K562 (cell line): ENCODE data around the gene CACNA1C. TPM values are rescaled to one million over a fixed set of nuclear protein-coding genes. Genes with fewer than 3 reads are reported as not detected.

Experiments used
- ATAC-seq: fragments of 200-7000 bp; cut with Tn5 transposase; 3 replicates; pipeline ENCODE4 v1.9.1; 2020; ENCODE audit warnings: moderate library complexity
- BruUV-seq: library from RNA; stranded (reverse); fragments of 400-500 nt; replicated peaks from 2 replicates; lab custom pipeline; 2021; lab: Mats Ljungman, UMichigan
- CTCF ChIA-PET: fragments of 300-600 bp; formaldehyde crosslinking; extraction: SDS; loops from one replicate; lab custom pipeline; 2021; ENCODE audit warnings: low intra/inter-chr PET ratio; lab: Yijun Ruan, JAX
- POLR2A ChIA-PET: fragments of 300-600, 350-650 bp; sonication (Branson Sonifier 250); formaldehyde crosslinking; extraction: SDS; loops from one replicate; lab custom pipeline; 2021; ENCODE audit warnings: antibody characterized with exemption, inconsistent platforms; lab: Yijun Ruan, JAX
- DNase-seq, 4 experiments: peaks; one replicate each; pipeline versions ENCODE4 v3.0.0 to v3.0.0-alpha.2; 2011 to 2018; ENCODE audit warnings: low spot score in 3 of 4, mixed read lengths in 3 of 4; ENCODE audit errors: extremely low read depth in 1 of 4
- FAIRE-seq: peaks from 2 replicates; lab custom pipeline; 2011; peaks lifted over from hg19 to GRCh38; lab: Jason Lieb, UNC
- H2AFZ ChIP-seq: 2 replicates; pipeline ENCODE4 v1.6.0; 2011; ENCODE audit warnings: low read depth, low read length, control low read depth, inconsistent platforms
- H3K27ac ChIP-seq: fragments of 200-600 bp; 3 replicates; pipeline ENCODE4 v1.8.0; 2011; ENCODE audit warnings: low read depth, mild to moderate bottlenecking, control low read depth, inconsistent platforms, low read length, moderate library complexity, mixed read lengths; ENCODE audit errors: extremely low read depth
- H3K27me3 ChIP-seq, 2 experiments: fragments of 300-600 bp in 1 of 2; 2 replicates in 1 of 2; 3 replicates in 1 of 2; pipeline versions ENCODE4 v1.6.0 to v1.8.0; 2011; ENCODE audit warnings: inconsistent platforms in 2 of 2, low read length in 2 of 2, mild to moderate bottlenecking in 1 of 2, mixed read lengths in 1 of 2, moderate library complexity in 1 of 2; ENCODE audit not compliant: control insufficient read depth in 2 of 2, insufficient read depth in 2 of 2
- H3K36me3 ChIP-seq: fragments of 300-600 bp; 3 replicates; pipeline ENCODE4 v1.8.0; 2011; ENCODE audit warnings: mild to moderate bottlenecking, low read length, inconsistent platforms; ENCODE audit not compliant: control insufficient read depth, insufficient read depth
- H3K4me1 ChIP-seq, 2 experiments: fragments of 200-600 bp in 1 of 2; replicated peaks in 1 of 2; 2 replicates in 1 of 2; 3 replicates in 1 of 2; pipeline versions ENCODE4 v1.5.1 to v1.8.0; 2011; ENCODE audit warnings: inconsistent platforms in 2 of 2, low read length in 2 of 2, mild to moderate bottlenecking in 1 of 2, mixed read lengths in 1 of 2, moderate library complexity in 1 of 2; ENCODE audit not compliant: control insufficient read depth in 2 of 2, insufficient read depth in 2 of 2
- H3K4me2 ChIP-seq: 2 replicates; pipeline ENCODE4 v1.6.1; 2011; ENCODE audit warnings: low read length, control low read depth, inconsistent platforms, mixed read lengths; ENCODE audit not compliant: insufficient read depth
- H3K4me3 ChIP-seq: fragments of 200-600 bp; sonication (generic), shearing (Covaris generic); 2 replicates; pipeline ENCODE4 v1.5.1; 2016; ENCODE audit warnings: control low read depth, inconsistent platforms
- H3K79me2 ChIP-seq: fragments of 200-600 bp; 3 replicates; pipeline ENCODE4 v1.8.0; 2011; ENCODE audit warnings: low read length, inconsistent platforms; ENCODE audit not compliant: control insufficient read depth, insufficient read depth
- H3K9ac ChIP-seq, 2 experiments: 2 replicates each; pipeline versions ENCODE4 v1.6.0 to v1.6.1; 2011; ENCODE audit warnings: low read depth in 2 of 2, low read length in 2 of 2, control low read depth in 1 of 2, inconsistent platforms in 1 of 2, mild to moderate bottlenecking in 1 of 2, mixed read lengths in 1 of 2; ENCODE audit not compliant: insufficient read depth in 1 of 2
- H3K9me1 ChIP-seq: one replicate; pipeline ENCODE4 v1.6.0; 2011; ENCODE audit warnings: inconsistent platforms, mild to moderate bottlenecking, low read length, moderate library complexity; ENCODE audit not compliant: control insufficient read depth, insufficient read depth
- H3K9me3 ChIP-seq: replicated peaks from 2 replicates; pipeline ENCODE4 v1.5.1; 2011; ENCODE audit warnings: low read depth, low read length, inconsistent platforms; ENCODE audit not compliant: control insufficient read depth, insufficient read depth
- H4K20me1 ChIP-seq: replicated peaks from 2 replicates; pipeline ENCODE4 v1.6.1; 2011; ENCODE audit warnings: low read length, inconsistent platforms, mixed read lengths; ENCODE audit not compliant: control insufficient read depth, insufficient read depth
- DPF2 ChIP-seq: fragments of 450-650 bp; IDR thresholded peaks from 2 replicates; pipeline ENCODE4 v1.6.1; 2016
- FIP1L1 ChIP-seq: fragments of 200-400 bp; formaldehyde crosslinking; IDR thresholded peaks from 2 replicates; pipeline ENCODE4 v1.6.1; 2018; ENCODE audit warnings: mild to moderate bottlenecking, low read depth, low read length; ENCODE audit not compliant: poor library complexity, severe bottlenecking
- WGBS: fragments of 100-300 bp; shearing (Covaris generic); methylation state at CpG from one replicate; pipeline ENCODE4 v1.1.6; 2016; ENCODE audit warnings: low coverage, mixed read lengths; ENCODE audit not compliant: insufficient coverage; ENCODE audit errors: missing lambda C conversion rate; 5-methylcytosine and 5-hydroxymethylcytosine counted together
- in situ Hi-C: fragments of 300-500 bp; cut with MboI; formaldehyde crosslinking; loops from 4 replicates; pipeline ENCODE4 v1.15.0; 2018; ENCODE audit warnings: inconsistent platforms, mixed read lengths
- intact Hi-C: fragments of 100-400 bp; cut with micrococcal nuclease; formaldehyde crosslinking; loops from 2 replicates; pipeline ENCODE4 v1.14.2; 2022
- polyA plus RNA-seq, 8 experiments: library from polyadenylated mRNA; depleted of rRNA in 4 of 8; stranded (reverse) in 5 of 8; unstranded in 3 of 8; fragments of >200 nt; fragmentation: Nextera tagmentation in 2 of 8; fragmentation: Illumina TruSeq in 1 of 8; extraction: Ambion mirVana in 2 of 8; extraction: Trizol in 1 of 8; gene quantifications; 2 replicates each; pipeline versions ENCODE4 v1.2.1 to v1.2.3, GENCODE V29; 2011 to 2014; ENCODE audit warnings: inconsistent platforms in 1 of 8, missing spikeins in 1 of 8
- total RNA-seq, 7 experiments: library from RNA; depleted of rRNA in 6 of 7; stranded (reverse); fragments of >200 nt in 6 of 7; fragmentation: Illumina TruSeq in 2 of 7; extraction: Trizol in 2 of 7; gene quantifications; 2 replicates each; pipeline versions ENCODE4 v1.2.1 to v1.2.3, GENCODE V29; 2011 to 2021; ENCODE audit warnings: low replicate concordance in 1 of 7
- TF ChIP-seq, protein P1 (sequence below): sonication (generic); formaldehyde crosslinking; IDR thresholded peaks from 2 replicates; pipeline ENCODE4 v1.5.0; 2020; ENCODE audit warnings: missing genetic modification reagents
- TF ChIP-seq, protein P2 (sequence below): fragments of 250-450 bp; sonication (Bioruptor Pico); IDR thresholded peaks from 2 replicates; pipeline ENCODE4 v1.4.0; 2020; ENCODE audit warnings: mild to moderate bottlenecking, moderate library complexity
- TF ChIP-seq, protein P3 (sequence below), 3 experiments: fragments of 200-800 bp in 1 of 3; fragments of 250-450 bp in 1 of 3; fragments of 450-650 bp in 1 of 3; sonication (Bioruptor Pico) in 1 of 3; sonication (Bioruptor generic) in 1 of 3; formaldehyde crosslinking in 1 of 3; IDR thresholded peaks; 2 replicates each; pipeline versions ENCODE4 v1.6.1 to v1.8.0; 2016 to 2022; ENCODE audit warnings: mild to moderate bottlenecking in 2 of 3, missing genetic modification characterization in 2 of 3, missing compliant biosample characterization in 1 of 3, moderate library complexity in 1 of 3
- TF ChIP-seq, protein P4 (sequence below), 2 experiments: fragments of 450-650 bp in 1 of 2; sonication (generic) in 1 of 2; formaldehyde crosslinking; conservative IDR thresholded peaks; 2 replicates each; pipeline versions ENCODE4 v1.4.0 to v1.8.1; 2020 to 2022; ENCODE audit warnings: mild to moderate bottlenecking in 1 of 2, missing genetic modification reagents in 1 of 2

CACNA1C gene
- total and polyA plus RNA-seq, 9 of the 15 experiments (the other 6 are each of a cell fraction or from before 2014, with no cell fraction given) = not detected

DNA sequence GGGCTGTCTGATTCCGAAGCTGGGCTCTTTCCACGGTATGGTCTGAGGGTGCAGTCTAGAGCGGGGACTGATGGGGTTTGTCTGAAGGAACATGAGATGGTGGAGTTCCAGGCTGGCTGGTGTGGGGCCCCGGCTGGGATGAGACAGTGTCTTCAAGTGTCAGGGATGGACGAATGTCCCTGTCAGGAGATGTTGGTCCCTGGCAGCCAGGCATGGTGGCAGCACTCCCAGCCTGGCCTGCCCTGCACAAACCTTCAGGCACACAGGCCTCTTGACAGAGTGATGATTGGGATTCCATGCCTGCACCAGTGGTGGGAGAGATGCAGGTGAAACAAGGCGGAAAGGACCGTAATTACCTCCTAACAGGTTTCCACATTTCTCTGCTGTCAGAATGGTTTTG lies 221.9 kb downstream of the CACNA1C start (continued):
- TF ChIP-seq, protein P1, sequence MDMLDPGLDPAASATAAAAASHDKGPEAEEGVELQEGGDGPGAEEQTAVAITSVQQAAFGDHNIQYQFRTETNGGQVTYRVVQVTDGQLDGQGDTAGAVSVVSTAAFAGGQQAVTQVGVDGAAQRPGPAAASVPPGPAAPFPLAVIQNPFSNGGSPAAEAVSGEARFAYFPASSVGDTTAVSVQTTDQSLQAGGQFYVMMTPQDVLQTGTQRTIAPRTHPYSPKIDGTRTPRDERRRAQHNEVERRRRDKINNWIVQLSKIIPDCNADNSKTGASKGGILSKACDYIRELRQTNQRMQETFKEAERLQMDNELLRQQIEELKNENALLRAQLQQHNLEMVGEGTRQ (CRISPR knock-in tag) = no peak

DNA sequence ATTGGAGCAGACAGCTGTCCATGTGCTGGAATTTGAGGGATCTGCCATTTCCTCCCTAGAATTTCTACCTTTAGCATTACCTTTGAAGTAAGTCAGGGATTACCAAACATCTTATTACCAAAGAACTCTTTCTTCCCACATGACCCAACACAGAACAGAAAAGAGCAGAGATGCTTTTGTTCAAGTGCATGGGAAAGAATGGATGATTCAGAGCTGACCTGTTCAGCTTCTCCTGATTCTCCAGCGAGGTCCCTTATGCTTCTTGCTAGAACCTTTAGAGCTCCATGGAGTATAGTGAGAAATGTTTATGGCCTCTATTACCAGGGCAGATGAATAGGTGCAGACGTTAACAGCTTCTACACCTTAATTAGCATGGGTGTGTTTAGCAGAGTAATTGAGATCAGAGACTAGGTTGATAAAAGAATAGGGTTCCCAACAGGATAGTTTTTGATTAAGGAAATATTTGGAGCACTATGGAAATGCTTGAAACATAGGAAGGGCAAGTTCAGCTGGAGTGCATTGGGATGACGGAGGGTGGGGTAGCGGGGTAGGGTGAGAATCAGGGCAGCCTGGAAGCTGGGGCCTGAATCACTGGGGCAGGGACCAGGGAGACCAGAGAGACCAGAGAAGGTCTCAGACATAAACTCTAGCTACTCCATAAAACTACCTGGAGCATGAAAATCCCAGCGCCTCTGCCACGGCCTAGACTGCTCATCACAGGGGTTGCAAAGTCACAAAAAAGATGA lies 223.7 kb downstream of the CACNA1C start:
- no peak for FAIRE-seq
- no peaks in the 10 kb centered on the region for H3K4me1 ChIP-seq
- no peak overlapping the region for H3K9ac ChIP-seq
- intact Hi-C loops = no loop called here
- DNase-seq = no peak
- H2AFZ ChIP-seq = no peak overlapping the region
- H3K4me3 ChIP-seq = no peak overlapping the region
- no peaks in the 10 kb centered on the region for H4K20me1 ChIP-seq
- in situ Hi-C loops = loop anchor here (25.0 kb wide), 1 partner anchor 214 kb away; the partner anchor contains the start of gene CACNA1C
- ATAC-seq = no peak
- POLR2A ChIA-PET = interaction anchor here (1.5 kb wide), 1 partner anchor 12 kb away, joined by 5 read pairs; no protein-coding TSS in a partner anchor
- 0% methylated on average over 6 of the region's 6 CpGs for WGBS
- H3K36me3 ChIP-seq = no peaks in the 10 kb centered on the region
- no TSS peak for BruUV-seq
- no peak overlapping the region for H3K4me2 ChIP-seq
- CTCF ChIA-PET = no interaction called here
- H3K27me3 ChIP-seq = peaks cover 0 to 31% of the 10 kb centered on the region in 2 experiments; a peak in 2 of 5 replicates
- H3K79me2 ChIP-seq = no peaks in the 10 kb centered on the region
- no peaks in the 10 kb centered on the region for H3K9me3 ChIP-seq
- H3K27ac ChIP-seq = no peak overlapping the region
- no peaks in the 10 kb centered on the region for H3K9me1 ChIP-seq
- TF ChIP-seq, protein P2, sequence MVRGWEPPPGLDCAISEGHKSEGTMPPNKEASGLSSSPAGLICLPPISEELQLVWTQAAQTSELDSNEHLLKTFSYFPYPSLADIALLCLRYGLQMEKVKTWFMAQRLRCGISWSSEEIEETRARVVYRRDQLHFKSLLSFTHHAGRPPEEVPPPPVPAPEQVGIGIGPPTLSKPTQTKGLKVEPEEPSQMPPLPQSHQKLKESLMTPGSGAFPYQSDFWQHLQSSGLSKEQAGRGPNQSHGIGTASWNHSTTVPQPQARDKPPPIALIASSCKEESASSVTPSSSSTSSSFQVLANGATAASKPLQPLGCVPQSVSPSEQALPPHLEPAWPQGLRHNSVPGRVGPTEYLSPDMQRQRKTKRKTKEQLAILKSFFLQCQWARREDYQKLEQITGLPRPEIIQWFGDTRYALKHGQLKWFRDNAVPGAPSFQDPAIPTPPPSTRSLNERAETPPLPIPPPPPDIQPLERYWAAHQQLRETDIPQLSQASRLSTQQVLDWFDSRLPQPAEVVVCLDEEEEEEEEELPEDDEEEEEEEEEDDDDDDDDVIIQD (CRISPR knock-in tag) = no peak
- TF ChIP-seq, protein P3, sequence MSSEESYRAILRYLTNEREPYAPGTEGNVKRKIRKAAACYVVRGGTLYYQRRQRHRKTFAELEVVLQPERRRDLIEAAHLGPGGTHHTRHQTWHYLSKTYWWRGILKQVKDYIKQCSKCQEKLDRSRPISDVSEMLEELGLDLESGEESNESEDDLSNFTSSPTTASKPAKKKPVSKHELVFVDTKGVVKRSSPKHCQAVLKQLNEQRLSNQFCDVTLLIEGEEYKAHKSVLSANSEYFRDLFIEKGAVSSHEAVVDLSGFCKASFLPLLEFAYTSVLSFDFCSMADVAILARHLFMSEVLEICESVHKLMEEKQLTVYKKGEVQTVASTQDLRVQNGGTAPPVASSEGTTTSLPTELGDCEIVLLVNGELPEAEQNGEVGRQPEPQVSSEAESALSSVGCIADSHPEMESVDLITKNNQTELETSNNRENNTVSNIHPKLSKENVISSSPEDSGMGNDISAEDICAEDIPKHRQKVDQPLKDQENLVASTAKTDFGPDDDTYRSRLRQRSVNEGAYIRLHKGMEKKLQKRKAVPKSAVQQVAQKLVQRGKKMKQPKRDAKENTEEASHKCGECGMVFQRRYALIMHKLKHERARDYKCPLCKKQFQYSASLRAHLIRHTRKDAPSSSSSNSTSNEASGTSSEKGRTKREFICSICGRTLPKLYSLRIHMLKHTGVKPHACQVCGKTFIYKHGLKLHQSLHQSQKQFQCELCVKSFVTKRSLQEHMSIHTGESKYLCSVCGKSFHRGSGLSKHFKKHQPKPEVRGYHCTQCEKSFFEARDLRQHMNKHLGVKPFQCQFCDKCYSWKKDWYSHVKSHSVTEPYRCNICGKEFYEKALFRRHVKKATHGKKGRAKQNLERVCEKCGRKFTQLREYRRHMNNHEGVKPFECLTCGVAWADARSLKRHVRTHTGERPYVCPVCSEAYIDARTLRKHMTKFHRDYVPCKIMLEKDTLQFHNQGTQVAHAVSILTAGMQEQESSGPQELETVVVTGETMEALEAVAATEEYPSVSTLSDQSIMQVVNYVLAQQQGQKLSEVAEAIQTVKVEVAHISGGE (CRISPR knock-in tag; IDR thresholded peaks at IDR 0.05) = no peak
- TF ChIP-seq, protein P4, sequence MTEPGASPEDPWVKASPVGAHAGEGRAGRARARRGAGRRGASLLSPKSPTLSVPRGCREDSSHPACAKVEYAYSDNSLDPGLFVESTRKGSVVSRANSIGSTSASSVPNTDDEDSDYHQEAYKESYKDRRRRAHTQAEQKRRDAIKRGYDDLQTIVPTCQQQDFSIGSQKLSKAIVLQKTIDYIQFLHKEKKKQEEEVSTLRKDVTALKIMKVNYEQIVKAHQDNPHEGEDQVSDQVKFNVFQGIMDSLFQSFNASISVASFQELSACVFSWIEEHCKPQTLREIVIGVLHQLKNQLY (CRISPR knock-in tag; conservative IDR thresholded peaks at IDR 0.05) = no peak
- TF ChIP-seq FIP1L1 = no peak
- no peak for TF ChIP-seq DPF2
